CD4-positive, alpha-beta T cell treated with Interleukin-6 for 4 hours (primary cell): Measurements from ENCODE around the gene ARNT2.

ENCODE experiments used
- DNase-seq: peaks from one replicate; pipeline ENCODE4 v3.0.0-alpha.2; 2020; ENCODE audit warnings: mixed read lengths

ARNT2 gene

DNA sequence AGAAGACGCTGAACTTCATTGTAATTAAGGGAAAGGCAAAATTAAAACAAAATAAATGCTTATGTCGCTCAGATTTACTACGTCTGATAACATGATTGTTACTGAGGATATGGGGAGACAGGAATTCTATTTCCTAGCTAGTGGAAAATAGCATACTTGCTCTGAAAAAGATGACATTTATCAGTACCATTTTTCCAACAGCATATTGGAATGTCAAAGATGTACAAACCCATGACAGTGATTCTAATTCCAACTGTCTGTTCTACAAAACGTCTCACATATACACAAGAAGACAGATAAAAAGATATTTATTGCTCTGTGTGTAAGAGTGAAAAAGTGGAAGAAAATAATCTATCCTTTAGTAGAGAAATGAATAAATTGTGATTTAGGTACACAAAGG lies 197.1 kb downstream of the ARNT2 start:
- no peak for DNase-seq

DNA sequence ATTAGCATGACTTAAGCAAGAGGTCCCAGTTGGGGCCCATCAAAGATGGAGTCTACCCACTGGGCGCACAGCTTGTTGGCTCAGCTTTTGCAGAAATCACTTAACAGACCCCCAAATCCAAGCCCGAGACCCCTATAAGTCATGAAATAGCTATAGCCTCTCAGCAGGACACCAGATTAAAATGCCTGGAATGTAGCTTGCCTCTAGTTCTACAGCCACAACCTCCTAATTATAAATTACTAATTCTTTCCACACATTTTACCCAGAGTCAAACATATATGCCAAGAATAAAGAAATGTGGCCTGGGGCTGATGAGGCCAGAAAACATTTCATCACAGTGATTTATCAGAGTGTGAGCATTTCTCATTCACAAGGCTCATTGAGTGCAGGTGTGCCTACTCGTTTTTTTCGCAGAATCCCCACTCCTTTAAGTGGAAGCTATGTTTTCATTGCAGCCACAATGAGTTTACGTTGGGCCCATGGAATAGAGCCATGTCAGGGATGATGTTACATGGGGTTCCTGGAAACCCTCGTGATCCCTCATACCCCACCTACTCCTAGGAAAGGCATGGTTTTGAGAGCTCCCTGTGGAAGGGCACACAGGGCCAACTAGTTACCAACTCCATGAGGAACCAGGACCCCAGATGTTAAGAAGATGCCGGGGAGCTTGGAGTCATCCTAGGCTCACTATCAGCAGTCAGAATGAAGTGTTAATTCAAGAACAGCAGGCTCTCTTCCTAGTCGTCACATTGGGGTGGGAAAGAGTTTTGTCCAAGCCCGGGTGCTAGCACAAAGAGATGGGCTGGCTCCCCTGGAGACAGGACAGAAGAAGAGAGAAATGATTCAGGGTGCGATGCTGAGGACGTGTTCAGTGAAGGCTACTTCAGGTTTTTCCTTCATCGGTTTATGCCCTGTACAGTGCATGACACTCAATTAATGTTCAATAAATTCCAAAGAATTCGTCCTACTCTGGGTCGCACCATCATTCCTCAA lies 200.7 kb downstream of the ARNT2 start:
- DNase-seq = no peak

DNA sequence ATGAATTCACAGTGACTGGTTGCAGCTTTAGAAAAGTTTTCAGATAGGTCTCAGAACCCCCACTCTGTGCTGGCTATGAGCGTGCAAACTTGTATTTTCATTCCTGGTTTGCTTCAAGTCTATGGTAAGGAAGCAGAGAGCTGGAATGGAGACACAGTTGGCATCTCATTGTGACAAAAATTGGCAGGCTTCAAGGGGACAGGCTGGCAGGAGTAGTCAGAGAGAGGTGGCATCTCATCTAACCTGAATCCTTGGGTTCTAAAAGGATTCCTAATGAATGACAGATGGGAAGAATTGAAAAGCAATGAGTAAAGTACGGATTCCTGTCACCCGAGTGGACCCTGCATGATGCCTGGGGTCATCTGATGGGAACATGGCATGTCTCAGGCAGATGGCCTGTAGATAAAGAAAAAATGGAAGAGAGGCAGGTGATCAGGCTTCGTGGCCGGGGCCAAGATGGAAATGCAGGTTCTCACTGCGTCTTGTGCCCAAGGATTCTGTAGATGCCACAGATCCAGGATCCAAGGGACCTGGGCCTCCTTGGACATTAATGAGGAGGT lies 201.5 kb downstream of the ARNT2 start:
- no peak for DNase-seq

DNA sequence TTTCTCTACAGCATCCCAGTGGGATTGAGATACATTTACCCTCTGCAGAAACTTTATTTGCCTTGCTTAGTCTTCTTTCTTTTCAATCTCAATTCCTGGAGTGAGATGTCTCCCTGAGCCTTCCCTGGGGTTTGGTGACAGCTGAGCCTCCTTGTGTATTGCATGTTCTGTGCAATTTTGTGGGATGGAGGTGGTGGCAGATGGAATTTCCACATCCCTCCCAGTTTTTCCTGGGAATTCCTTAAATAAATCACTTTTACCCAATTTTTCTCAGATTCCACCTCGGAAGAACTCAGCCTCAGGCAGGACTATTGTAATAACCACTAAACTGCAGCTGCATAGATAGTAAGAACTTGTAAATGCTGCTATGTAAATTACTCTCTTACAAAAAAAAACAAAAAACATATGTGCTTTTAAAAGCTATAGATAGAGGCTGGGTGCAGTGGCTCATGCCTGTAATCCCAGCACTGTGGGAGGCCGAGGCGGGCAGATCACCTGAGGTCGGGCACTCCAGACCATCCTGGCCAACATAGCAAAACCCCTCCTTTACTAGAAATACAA lies 202.4 kb downstream of the ARNT2 start:
- DNase-seq = no peak

DNA sequence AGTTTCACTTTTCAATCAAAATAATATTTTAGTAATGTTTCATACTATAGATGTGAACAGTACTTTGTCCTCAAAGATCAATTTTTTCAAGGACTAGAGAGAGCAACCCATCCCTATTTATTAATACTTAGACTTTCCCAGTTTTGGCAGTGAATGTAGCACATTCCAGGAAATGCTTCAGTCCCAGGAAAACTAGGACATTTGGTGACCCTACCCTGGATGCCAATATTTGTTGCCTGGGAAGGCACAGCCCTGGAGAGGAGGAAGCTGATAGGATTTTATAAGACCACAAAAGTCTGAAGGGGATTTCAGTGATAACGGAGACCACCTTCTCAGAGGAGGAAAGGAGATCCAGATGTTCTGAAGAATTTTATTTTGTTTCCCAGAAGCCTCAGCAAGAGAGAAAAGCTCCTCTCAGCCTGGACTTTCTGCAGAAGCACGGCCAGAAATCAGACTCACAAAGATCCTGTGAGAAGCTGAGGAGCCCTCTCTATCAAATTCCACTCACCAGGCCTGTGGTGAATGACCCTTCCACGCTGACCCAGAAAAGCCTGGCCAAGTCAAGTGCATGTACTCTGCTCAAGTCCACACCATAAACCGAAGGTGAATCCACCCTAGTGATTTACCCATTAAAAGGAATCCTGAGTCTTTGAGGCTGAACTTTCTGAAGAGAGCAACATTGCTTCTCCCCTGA lies 203.3 kb downstream of the ARNT2 start:
- no peak for DNase-seq

DNA sequence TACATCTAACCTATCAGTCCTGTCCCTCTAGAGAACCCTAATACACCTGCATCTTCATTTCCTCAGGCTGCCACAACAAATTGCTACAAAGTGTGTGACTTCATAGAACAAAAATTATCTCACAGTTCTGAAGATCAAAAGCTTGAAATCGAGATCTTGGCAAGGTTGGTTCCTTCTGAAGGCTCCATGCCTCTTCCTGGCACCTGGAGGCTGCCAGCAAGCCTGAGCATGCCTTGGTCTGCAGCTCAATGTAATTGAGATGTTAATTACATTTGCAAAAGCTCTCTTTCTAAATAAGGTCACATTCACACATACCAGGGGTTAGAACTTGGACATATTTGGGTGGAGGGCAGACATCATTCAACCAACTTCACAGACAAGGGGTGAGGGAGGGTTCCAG lies 204.5 kb downstream of the ARNT2 start:
- DNase-seq = no peak

DNA sequence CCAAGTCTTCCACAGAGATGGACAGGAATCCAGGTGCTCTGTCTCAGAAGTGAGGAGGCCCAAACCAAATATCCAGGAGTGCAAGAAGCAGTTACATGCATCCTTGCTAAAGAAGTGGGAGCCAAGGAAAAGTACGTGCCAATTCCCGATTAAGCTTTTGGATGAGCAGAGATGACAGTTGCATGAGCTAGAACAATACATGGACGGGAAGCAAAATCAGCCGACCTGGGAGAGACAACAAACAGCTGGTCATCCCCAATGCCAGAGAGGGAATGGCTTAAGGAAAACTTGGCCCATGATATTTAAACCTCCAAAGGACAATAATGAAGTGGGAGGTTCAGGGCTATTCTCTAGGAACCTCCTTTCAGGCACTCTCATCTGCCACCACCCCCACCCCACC lies 204.9 kb downstream of the ARNT2 start:
- DNase-seq = no peak

DNA sequence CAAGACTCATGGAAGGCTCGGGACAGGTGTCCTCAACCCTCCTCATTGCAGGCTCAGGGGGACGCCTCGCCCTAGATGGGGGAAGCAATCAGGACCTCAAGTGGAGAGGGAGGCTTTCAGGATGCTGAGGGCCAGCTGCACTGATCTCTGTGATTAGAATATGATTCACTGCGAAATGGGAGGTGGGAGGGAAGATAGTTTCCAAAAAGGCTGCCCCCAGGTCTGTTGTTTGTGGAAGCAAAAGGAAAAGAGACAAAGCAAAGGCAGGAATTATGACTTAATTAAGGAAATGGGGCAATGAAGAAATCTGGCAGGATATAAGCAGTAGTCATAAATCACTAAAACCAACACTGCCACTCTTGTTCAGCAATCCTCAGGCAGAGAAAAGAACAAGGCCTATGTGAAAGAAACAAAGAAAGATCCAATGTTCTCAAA lies 205.3 kb downstream of the ARNT2 start:
- DNase-seq = no peak

DNA sequence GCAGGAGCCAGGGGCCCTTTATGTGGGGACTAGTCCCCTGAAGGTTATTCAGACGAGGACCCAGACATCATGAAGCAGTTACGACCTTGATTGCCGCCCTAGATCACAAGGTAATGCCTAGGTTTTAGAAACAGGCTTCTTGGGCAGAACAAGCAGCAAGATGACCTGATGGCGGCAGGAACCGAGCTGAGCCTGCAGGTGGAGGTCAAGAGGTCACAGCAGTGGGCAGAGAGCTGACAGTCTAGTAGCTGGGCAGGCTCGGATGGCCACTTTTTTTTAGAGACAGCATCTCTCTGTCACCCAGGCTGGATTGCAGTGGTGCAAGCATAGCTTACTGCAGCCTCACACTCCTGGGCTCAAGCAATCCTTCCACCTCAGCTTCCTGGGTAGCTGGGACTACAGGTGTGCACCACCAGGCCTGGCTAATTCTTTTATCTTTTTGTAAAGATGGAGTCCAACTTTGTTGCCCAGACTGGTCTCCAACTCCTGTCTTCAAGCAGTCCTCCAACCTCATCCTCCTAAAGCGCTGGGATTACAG lies 207.4 kb downstream of the ARNT2 start:
- no peak for DNase-seq

DNA sequence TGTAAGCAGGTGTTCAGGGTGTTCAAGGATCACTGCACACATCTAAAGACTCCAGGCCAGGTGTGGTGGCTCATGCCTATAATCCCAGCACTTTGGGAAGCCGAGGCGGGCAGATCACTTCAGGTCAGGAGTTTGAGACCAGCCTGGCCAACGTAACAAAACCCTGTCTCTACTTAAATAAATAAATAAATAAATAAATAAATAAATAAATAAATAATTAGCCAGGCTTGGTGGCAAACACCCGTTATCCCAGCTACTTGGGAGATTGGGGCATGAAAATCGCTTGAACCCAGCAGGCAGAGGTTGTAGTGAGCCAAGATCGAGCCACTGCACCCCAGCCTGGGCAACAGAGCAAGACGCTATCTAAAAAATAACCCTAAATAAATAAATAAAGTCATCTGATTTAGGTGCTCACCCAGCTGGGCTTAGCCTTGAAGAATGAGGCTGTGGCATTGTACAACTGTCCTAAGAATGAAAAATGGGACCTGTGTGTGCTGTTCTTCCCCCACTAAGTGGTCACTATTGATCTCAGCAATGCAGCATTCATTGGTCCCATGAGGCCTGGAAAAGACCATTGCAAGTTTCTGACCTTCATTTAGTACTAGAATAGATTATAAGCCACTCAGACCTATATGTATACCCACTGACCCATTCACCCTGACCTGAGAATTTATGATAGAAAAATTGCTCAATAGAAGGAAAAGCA lies 208.1 kb downstream of the ARNT2 start:
- DNase-seq = no peak

DNA sequence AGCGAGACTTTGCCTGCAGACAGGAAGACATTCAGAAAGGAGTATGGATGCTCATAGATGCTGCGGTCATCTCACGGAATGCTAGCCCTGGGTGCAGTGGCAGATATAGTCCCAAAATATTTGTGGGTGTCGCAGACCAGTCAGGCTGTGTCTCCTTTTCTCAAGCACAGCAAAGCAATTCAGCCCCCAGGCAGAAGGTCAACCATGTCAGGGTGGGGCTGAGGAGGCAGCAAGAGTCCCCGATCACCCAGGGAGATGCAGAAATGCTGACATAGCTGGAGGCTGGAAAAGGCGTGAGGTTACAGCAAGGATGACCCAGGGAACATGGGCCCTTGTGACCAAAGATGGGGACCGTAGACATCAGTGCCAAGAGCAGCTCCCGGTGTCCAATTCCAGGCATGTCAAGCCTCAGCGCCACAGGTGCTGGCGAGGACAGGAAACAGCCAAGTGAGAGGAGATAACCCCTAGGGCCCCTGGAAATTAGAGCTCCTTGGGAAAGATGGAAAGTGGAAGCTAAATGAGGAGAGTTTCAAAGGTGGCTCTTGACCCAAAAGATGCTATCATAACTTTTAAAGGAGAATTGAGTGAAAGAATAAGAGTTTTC lies 209.7 kb downstream of the ARNT2 start:
- DNase-seq = no peak

DNA sequence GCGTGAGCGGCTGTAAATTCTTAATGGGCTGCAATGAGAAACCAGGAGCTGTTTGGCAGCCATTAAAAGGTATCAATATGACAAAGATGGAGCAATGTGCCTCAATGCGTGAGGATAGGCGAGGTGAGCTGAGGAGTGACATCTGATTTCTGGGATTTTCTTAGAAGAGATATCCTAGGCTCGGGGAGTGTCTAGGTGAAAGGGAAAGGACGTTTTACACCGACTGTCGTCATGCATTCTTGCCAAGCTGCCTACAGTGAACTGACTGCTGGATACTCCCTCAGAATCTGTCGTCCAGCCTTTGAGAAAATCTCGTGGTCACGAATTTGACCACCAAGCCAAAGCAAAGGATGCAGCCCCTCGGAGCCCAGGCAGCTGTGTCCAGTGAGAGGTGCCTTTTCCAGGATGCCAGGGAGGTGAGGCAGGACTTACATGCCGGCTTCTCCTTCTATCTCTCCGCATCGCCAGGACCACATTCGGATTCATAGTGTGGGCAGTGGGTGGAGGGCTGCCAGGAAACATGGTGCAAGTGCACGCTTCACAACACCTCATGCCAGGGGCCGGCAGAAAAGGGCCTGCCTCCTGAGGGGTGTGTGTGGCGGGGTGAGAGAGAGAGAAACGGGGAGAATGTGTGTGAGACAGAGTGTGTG lies 210.7 kb downstream of the ARNT2 start:
- DNase-seq = no peak

DNA sequence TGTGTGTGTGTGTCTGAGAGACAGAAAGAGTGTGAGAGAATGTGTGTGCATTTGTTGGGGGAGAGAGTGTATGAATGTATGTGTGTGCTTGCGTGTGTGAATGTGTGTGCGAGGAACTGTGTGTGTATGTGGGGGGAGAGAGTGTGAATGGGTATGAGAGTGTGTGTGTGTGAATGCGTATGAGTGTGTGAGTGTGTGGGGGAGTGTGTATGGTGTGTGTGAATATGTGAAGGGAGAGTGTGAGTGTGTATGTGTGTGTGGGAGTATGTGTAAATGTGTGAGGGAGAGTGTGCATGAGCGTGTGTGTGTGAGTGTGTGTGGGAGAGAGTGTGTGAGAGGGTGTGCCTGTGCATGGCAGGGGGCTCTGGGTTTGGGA lies 211.2 kb downstream of the ARNT2 start:
- no peak for DNase-seq

DNA sequence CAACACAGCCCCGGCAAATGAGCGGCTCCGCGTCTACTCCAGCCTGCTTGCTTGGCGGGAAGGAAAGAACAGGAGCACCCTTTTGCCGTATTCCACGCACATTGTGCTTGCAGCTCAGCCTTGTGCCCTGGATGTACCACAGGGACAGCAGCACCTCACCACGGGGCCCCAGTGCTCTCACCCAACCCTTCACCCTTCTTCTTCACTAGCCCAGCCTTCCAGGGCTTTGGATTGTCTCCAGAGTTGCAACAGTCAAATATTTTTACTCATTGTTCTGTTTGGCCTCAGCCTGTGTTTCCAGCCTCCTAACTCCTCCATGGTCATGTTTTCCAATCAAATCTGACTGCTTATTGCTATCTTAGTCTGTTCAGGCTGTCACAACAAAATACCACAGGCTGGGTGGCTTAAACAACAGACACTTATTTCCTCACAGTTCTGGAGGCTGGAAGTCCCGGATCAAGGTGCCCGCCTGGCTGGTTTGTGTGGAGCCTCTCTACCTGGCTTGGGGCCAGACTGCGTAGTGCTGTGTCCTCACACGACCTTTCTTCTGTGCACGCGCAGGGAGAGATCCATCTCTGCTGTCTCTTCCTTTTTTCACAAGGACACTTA lies 211.7 kb downstream of the ARNT2 start:
- DNase-seq = no peak

DNA sequence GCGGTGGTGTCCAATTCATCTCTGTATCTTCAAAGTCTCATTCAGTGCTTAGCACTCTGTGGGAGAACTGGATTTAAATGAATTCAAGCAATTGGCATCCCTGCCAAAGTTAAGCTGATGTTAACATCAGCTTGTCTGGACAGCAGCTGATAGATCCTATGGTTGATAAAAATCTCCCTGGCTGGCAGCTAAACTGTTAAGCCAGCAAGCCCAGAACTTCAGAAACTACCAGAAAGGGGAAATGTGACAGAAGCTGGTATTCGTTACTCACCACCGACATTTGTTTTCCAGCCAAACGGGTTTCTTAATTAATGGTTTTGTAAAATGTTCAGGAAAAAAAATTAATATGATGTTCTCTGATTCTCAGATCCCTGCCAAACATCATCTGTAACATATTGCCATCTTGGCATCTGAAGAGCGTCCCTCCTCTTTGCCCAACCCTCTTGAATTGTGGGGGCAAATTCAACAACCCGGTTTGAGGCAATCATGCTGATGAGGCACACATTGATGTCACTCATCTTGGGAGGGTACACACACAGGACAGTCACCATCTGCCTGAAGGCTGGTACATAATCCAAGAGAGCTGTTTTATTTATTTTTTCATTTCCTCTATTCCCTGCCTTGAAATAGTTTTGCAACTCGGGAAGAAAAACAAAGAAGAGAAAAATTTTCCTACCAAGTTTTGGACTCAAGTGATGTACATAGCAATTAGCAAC lies 214.7 kb downstream of the ARNT2 start:
- DNase-seq = no peak

DNA sequence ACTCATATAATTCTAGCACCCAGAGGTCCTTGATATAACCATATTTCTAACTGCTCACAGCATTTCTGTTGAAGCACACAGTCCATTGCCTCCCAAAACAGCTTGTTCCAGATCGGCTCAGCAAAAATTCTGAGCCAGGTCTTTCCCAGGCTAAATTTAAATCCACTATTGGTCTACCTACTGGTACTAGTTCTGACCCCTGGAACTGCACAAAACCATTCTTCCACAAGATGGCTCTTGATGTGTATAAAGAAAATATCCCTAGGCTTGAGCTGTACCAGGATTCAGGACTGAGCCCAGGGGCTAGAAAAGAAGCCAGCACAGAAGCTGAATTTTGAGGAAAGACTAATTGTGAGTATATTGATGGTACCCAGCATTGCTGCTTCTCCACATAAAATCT lies 215.5 kb downstream of the ARNT2 start:
- no peak for DNase-seq

DNA sequence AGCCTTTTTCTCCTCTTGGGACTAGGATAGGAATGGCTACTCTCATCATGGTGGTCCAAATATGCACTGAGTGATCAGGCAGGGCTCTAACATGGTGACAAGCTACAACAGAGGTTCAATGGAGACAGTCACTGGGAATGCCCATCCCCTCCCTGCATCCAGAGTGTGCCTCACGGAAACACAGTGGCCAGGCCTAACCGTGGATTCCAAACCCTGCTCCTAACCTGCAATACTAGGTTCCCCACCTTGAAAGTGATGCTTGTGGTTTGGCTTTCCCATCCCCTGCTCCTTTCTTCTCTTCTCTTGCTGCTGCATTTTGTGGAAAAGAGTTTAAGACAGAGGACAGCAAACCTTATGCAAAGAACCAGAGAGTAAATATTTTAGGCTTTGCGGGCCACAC lies 216.0 kb downstream of the ARNT2 start:
- no peak for DNase-seq

DNA sequence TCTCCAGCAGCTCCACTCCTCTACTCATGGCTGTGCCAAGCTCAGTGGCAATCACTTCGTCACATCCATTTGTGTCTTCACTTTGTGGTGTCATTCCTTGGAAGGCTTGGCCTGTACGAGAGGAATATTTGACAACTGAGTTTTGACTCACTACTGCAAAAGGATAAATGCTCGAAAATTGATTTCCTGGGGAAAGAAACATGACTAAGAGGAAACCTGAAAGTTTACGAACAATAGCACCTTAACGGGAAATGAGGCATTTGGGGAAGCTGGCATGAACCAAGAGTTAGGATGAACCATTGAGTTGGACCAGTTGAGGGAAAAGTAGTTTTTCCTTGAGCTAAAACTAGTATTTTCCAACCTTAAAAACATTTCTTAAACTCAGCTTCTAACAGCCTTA lies 216.7 kb downstream of the ARNT2 start:
- no peak for DNase-seq

DNA sequence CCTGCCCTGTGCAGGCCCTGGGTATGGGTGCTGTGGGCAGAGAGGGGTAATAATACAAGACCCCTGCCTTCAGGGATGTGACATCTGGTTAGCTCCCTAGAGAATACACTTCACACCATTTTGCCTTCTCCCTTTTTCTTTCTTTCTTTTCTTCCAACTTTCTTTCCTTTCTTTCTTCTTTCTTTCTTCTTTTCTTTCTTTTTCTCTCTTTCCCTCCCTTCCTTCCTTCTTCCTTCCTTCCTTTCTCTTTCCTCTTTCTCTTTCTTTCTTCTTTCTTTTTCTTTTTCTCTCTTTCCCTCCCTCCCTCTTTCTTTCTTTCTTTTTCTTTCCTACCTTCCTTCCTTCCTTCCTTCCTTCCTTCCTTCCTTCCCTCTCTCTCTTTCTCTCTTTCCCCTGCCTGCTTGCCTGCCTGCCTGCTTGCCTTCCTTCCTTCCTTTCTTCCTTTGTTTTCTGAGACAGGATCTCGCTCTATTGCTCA lies 222.5 kb downstream of the ARNT2 start:
- DNase-seq = no peak

DNA sequence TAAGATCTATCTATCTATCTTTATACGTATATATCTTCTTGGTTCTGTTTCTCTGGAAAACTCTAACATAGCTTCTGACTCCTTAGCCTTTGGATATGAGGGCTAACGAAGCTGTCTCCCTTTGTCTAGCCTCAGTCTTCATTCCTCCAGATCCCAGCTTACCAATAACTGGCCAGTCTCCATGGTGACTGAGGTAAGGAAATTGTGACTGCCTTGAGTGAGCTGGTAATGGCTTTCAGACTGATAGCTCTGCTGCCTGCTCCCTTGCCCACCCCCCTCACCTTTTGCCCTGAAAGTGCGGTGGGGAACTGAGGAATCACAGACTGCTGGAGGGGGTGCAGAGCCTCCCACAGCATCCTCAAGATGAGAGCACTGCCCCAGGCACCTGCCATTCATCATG lies 225.2 kb downstream of the ARNT2 start:
- DNase-seq = no peak
